GM18499 (cell line): ENCODE data around the gene CACNA2D1.
A peak's percentile ranks its signal among the peaks of the same experiment; 100 is the strongest.

Experiments used
- ATAC-seq: cut with Tn5 transposase; IDR thresholded peaks from one replicate; pipeline ENCODE4 v1.9.1; 2021; ENCODE audit warnings: moderate number of reproducible peaks; ENCODE audit not compliant: insufficient read depth, unreplicated experiment

Gene CACNA2D1

GRCh38 chr7:81934596-81935301 lies 508.8 kb downstream of the CACNA2D1 start:
- no peak for ATAC-seq

- ATAC-seq, result no peak
Measured at GRCh38 chr7:81932936-81933335, 510.6 kb downstream of the CACNA2D1 start.

- ATAC-seq, result no peak
Measured at GRCh38 chr7:81929386-81929785, 514.2 kb downstream of the CACNA2D1 start.

GRCh38 chr7:81926154-81926553 lies 517.4 kb downstream of the CACNA2D1 start:
- no peak for ATAC-seq

- ATAC-seq, result peak; percentile 81
Measured at GRCh38 chr7:81925530-81925929, 518.0 kb downstream of the CACNA2D1 start.

GRCh38 chr7:81924494-81924893 lies 519.1 kb downstream of the CACNA2D1 start:
- ATAC-seq, result no peak

GRCh38 chr7:81919494-81919893 lies 524.1 kb downstream of the CACNA2D1 start:
- no peak for ATAC-seq

GRCh38 chr7:81908220-81908619 lies 535.4 kb downstream of the CACNA2D1 start:
- no peak for ATAC-seq

GRCh38 chr7:81903115-81903514 lies 540.5 kb downstream of the CACNA2D1 start:
- no peak for ATAC-seq

GRCh38 chr7:81902536-81902935 lies 541.0 kb downstream of the CACNA2D1 start:
- no peak for ATAC-seq
